ENCODE results near the gene BCAS3.
"Not testable (repeated sequence)": the region's sequence is repeated elsewhere in the genome, so short reads cannot be mapped to it uniquely, and the experiment has no call there.

Gene BCAS3

GRCh38 chr17:60804831-60805230 lies 127.2 kb downstream of the BCAS3 start:
- DNase-seq = no peak
- H3K27me3 ChIP-seq = no peaks in the 10 kb centered on the region
- intact Hi-C loops (cut with DNase I; ENCODE audit: low total_unique reads) = no loop called here
- H3K36me3 ChIP-seq = no peaks in the 10 kb centered on the region
- peaks cover 0 to 2% (median 0%) of the 10 kb centered on the region in 4 donors for H3K4me1 ChIP-seq
- H3K27ac ChIP-seq = no peak overlapping the region
- no peaks in the 10 kb centered on the region for H3K9me3 ChIP-seq
- H3K4me3 ChIP-seq = no peak overlapping the region
- no peak for TF ChIP-seq CTCF (IDR thresholded peaks at IDR 0.05)

GRCh38 chr17:60809421-60809820 lies 131.8 kb downstream of the BCAS3 start:
- DNase-seq = no peak

DNA sequence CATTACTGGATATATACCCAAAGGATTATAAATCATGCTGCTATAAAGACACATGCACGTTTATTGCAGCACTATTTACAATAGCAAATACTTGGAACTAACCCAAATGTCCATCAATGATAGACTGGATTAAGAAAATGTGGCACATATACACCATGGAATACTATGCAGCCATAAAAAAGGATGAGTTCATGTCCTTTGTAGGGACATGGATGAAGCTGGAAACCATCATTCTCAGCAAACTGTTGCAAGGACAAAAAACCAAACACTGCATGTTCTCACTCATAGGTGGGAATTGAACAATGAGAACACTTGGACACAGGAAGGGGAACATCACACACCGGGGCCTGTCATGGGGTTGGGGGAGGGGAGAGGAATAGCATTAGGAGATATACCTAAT lies 137.3 kb downstream of the BCAS3 start:
- peaks cover 11 to 18% (median 12%) of the 10 kb centered on the region in 3 donors for H3K36me3 ChIP-seq
- not testable (repeated sequence) for H3K9me3 ChIP-seq, H3K4me1 ChIP-seq, H3K27ac ChIP-seq, H3K4me3 ChIP-seq, DNase-seq, H3K27me3 ChIP-seq
- intact Hi-C loops (cut with DNase I; ENCODE audit: low total_unique reads) = loop anchor here (10.0 kb wide), 1 partner anchor 100 kb away; no protein-coding TSS in a partner anchor

More at GRCh38 chr17:60809421-60809820, 131.8 kb downstream of the BCAS3 start:
- H3K27me3 ChIP-seq = no peaks in the 10 kb centered on the region
- H3K4me1 ChIP-seq = no peaks in the 10 kb centered on the region
- peaks cover 0 to 8% (median 6%) of the 10 kb centered on the region in 3 donors for H3K9me3 ChIP-seq
- H3K4me3 ChIP-seq = no peak overlapping the region
- H3K27ac ChIP-seq = no peak overlapping the region
- intact Hi-C loops (cut with DNase I; ENCODE audit: low total_unique reads) = no loop called here
- peaks cover 12 to 18% (median 12%) of the 10 kb centered on the region in 3 donors for H3K36me3 ChIP-seq
- no peak for TF ChIP-seq CTCF (IDR thresholded peaks at IDR 0.05)

DNA sequence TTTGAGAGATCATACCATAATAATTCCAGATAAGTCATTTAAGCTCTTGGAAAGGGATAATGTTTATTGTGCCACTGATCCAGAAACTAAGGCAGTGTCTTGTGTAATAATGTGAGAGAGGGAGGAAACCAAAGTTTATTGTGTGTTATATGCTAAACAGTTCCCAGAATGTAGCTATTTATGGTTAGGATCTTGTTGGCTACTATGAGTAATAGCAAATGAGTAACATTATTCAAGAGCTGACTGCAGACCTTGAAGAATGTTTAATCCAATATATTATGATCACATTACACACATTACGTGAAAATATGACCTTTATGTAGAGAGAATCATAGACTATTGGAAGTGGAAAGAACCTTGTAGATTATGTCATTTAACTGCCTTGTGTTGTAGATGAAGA lies 139.5 kb downstream of the BCAS3 start:
- H3K9me3 ChIP-seq = peaks cover 0 to 6% (median 4%) of the 10 kb centered on the region in 3 donors
- TF ChIP-seq CTCF (IDR thresholded peaks at IDR 0.05) = no peak
- intact Hi-C loops (cut with DNase I; ENCODE audit: low total_unique reads) = loop anchor here (10.0 kb wide), 1 partner anchor 102 kb away; no protein-coding TSS in a partner anchor
- H3K4me1 ChIP-seq = no peaks in the 10 kb centered on the region
- no peaks in the 10 kb centered on the region for H3K27me3 ChIP-seq
- no peaks in the 10 kb centered on the region for H3K36me3 ChIP-seq
- no peak overlapping the region for H3K4me3 ChIP-seq
- no peak for DNase-seq
- H3K27ac ChIP-seq = no peak overlapping the region

- no peaks in the 10 kb centered on the region for H3K27me3 ChIP-seq
- intact Hi-C loops (cut with DNase I; ENCODE audit: low total_unique reads) = loop anchor here (10.0 kb wide), 1 partner anchor 105 kb away; no protein-coding TSS in a partner anchor
- H3K4me3 ChIP-seq = no peak overlapping the region
- no peak for TF ChIP-seq CTCF (IDR thresholded peaks at IDR 0.05)
- no peak for DNase-seq
- H3K9me3 ChIP-seq = no peaks in the 10 kb centered on the region
- H3K27ac ChIP-seq = no peak overlapping the region
- H3K4me1 ChIP-seq = no peaks in the 10 kb centered on the region
- no peaks in the 10 kb centered on the region for H3K36me3 ChIP-seq
Observed at GRCh38 chr17:60819447-60820130, 141.9 kb downstream of the BCAS3 start.

GRCh38 chr17:60823515-60823914 lies 145.9 kb downstream of the BCAS3 start:
- TF ChIP-seq CTCF (IDR thresholded peaks at IDR 0.05) = no peak
- no peaks in the 10 kb centered on the region for H3K9me3 ChIP-seq

More at GRCh38 chr17:60823515-60823914, 145.9 kb downstream of the BCAS3 start:
- H3K27ac ChIP-seq = no peak overlapping the region
- H3K36me3 ChIP-seq = no peaks in the 10 kb centered on the region
- intact Hi-C loops (cut with DNase I; ENCODE audit: low total_unique reads) = no loop called here
- no peaks in the 10 kb centered on the region for H3K27me3 ChIP-seq
- H3K4me1 ChIP-seq = no peaks in the 10 kb centered on the region
- H3K4me3 ChIP-seq = no peak overlapping the region
- no peak for DNase-seq

All from tibial artery (tissue), 4 donors.